Tibial nerve (tissue), 4 donors: ENCODE results near the gene SLC35F3. TPM values are rescaled to one million over a fixed set of nuclear protein-coding genes. Genes with fewer than 3 reads are reported as not detected.

Source experiments
- DNase-seq, 2 donors: peaks; one replicate each; pipeline ENCODE4 v3.0.0-alpha.2; 2019; ENCODE audit warnings: low spot score in 2 of 2
- H3K27ac ChIP-seq, 4 donors: fragments of 200-600 bp; sonication (generic) in 3 of 4; one replicate each; pipeline ENCODE4 v1.5.1; 2017 to 2019; ENCODE audit warnings: mild to moderate bottlenecking in 1 of 4
- H3K27me3 ChIP-seq, 2 donors: fragments of 200-600 bp; sonication (generic) in 1 of 2; one replicate each; pipeline versions ENCODE4 v1.5.1 to v1.6.0; 2017 to 2019
- H3K36me3 ChIP-seq, 3 donors: fragments of 200-600 bp; sonication (generic); one replicate each; pipeline ENCODE4 v1.5.1; 2018 to 2019
- H3K4me1 ChIP-seq, 4 donors: fragments of 200-600 bp; sonication (generic) in 3 of 4; one replicate each; pipeline ENCODE4 v1.5.1; 2017 to 2019
- H3K4me3 ChIP-seq, 4 donors: fragments of 200-600 bp; sonication (generic) in 3 of 4; one replicate each; pipeline ENCODE4 v1.5.1; 2017 to 2019; ENCODE audit warnings: mild to moderate bottlenecking in 1 of 4, moderate library complexity in 1 of 4
- H3K9me3 ChIP-seq, 4 donors: fragments of 200-600 bp; sonication (generic) in 3 of 4; one replicate each; pipeline ENCODE4 v1.5.1; 2017 to 2019
- CTCF ChIP-seq, 5 experiments: fragments of 200-600 bp in 3 of 5; fragments of 450-650 bp in 2 of 5; sonication (generic) in 3 of 5; IDR thresholded peaks; one replicate each; pipeline ENCODE4 v1.5.1; 2016 to 2019; ENCODE audit warnings: antibody characterized with exemption in 5 of 5, mild to moderate bottlenecking in 3 of 5, moderate library complexity in 2 of 5
- EP300 ChIP-seq, 2 donors: sonication (generic); formaldehyde crosslinking; IDR thresholded peaks; one replicate each; pipeline ENCODE4 v1.6.1; 2017; ENCODE audit warnings: antibody characterized with exemption in 2 of 2, mild to moderate bottlenecking in 1 of 2
- POLR2A ChIP-seq, 2 donors: fragments of 450-650 bp; IDR thresholded peaks; one replicate each; pipeline ENCODE4 v1.6.1; 2017; ENCODE audit warnings: antibody characterized with exemption in 2 of 2, mild to moderate bottlenecking in 2 of 2, moderate library complexity in 2 of 2
- WGBS, 2 donors: methylation state at CpG; one replicate each; pipeline ENCODE4 v1.1.5; 2018; 5-methylcytosine and 5-hydroxymethylcytosine counted together
- total RNA-seq, 4 donors: library from RNA; depleted of rRNA; stranded (reverse); fragments of >200 nt; gene quantifications; one replicate each; pipeline ENCODE4 v1.1.0, GENCODE V29; 2016

SLC35F3 gene
- total RNA-seq, 4 donors from 2014 or later, result 0.90 TPM; not detected in 3

GRCh38 chr1:234109840-234110239 is 205.4 kb downstream of the SLC35F3 start:
- no peak for DNase-seq

GRCh38 chr1:234111458-234112142 is 207.1 kb downstream of the SLC35F3 start:
- H3K27me3 ChIP-seq, result peaks cover 0 to 3% of the 10 kb centered on the region in 2 donors
- H3K27ac ChIP-seq, result no peak overlapping the region
- TF ChIP-seq CTCF (IDR thresholded peaks at IDR 0.05) (no peak), POLR2A (IDR thresholded peaks at IDR 0.05) (no peak), EP300 (IDR thresholded peaks at IDR 0.05) (no peak)
- no peaks in the 10 kb centered on the region for H3K9me3 ChIP-seq
- H3K4me3 ChIP-seq, result no peak overlapping the region
- H3K36me3 ChIP-seq, result no peaks in the 10 kb centered on the region
- 38 to 44% methylated on average over 17 of the region's 17 CpGs for WGBS, 2 donors
- DNase-seq, result no peak
- peaks cover 0 to 5% (median 0%) of the 10 kb centered on the region in 4 donors for H3K4me1 ChIP-seq

More at GRCh38 chr1:234109840-234110239, 205.4 kb downstream of the SLC35F3 start:
- H3K36me3 ChIP-seq, result no peaks in the 10 kb centered on the region
- peaks cover 0 to 3% of the 10 kb centered on the region in 2 donors for H3K27me3 ChIP-seq
- no peak for TF ChIP-seq CTCF (IDR thresholded peaks at IDR 0.05)
- TF ChIP-seq EP300 (IDR thresholded peaks at IDR 0.05), result no peak
- TF ChIP-seq POLR2A (IDR thresholded peaks at IDR 0.05), result no peak
- H3K27ac ChIP-seq, result no peak overlapping the region
- peaks cover 0 to 1% (median 0%) of the 10 kb centered on the region in 4 donors for H3K4me1 ChIP-seq
- H3K4me3 ChIP-seq, result no peak overlapping the region
- WGBS, 2 donors, result 86 to 95% methylated on average over 5 of the region's 5 CpGs
- no peaks in the 10 kb centered on the region for H3K9me3 ChIP-seq

GRCh38 chr1:234114648-234115307 is 210.3 kb downstream of the SLC35F3 start:
- H3K27me3 ChIP-seq, result peaks cover 0 to 3% of the 10 kb centered on the region in 2 donors
- TF ChIP-seq CTCF (IDR thresholded peaks at IDR 0.05) (peak in 4 of 5 experiments; percentile 52 to 72 (median 58)), POLR2A (IDR thresholded peaks at IDR 0.05) (no peak)
- peaks cover 0 to 5% (median 0%) of the 10 kb centered on the region in 4 donors for H3K4me1 ChIP-seq
- peak overlapping the region in 1 of 4 donors; percentile 12 for H3K4me3 ChIP-seq
- DNase-seq, result peak in 1 of 2 donors; percentile 54
- WGBS, 2 donors, result 14 to 16% methylated on average over 11 of the region's 11 CpGs
- no peaks in the 10 kb centered on the region for H3K9me3 ChIP-seq
- no peaks in the 10 kb centered on the region for H3K36me3 ChIP-seq
- H3K27ac ChIP-seq, result no peak overlapping the region

- no peak for DNase-seq
- no peak overlapping the region for H3K4me3 ChIP-seq
These were observed 214.4 kb downstream of the SLC35F3 start for GRCh38 chr1:234118911-234119310.

More at GRCh38 chr1:234118911-234119310, 214.4 kb downstream of the SLC35F3 start:
- H3K27ac ChIP-seq, result no peak overlapping the region
- no peaks in the 10 kb centered on the region for H3K9me3 ChIP-seq
- no peaks in the 10 kb centered on the region for H3K36me3 ChIP-seq
- peaks cover 0 to 3% of the 10 kb centered on the region in 2 donors for H3K27me3 ChIP-seq
- TF ChIP-seq CTCF (IDR thresholded peaks at IDR 0.05) (no peak), EP300 (IDR thresholded peaks at IDR 0.05) (no peak)
- peaks cover 0 to 5% (median 0%) of the 10 kb centered on the region in 4 donors for H3K4me1 ChIP-seq
